ENCODE data around the gene ODAD4.

- TF ChIP-seq ZBTB7A (IDR thresholded peaks at IDR 0.05; ENCODE audit: low read depth) (no peak), TEAD4 (IDR thresholded peaks at IDR 0.05) (no peak)
- TF ChIP-seq, protein P1, sequence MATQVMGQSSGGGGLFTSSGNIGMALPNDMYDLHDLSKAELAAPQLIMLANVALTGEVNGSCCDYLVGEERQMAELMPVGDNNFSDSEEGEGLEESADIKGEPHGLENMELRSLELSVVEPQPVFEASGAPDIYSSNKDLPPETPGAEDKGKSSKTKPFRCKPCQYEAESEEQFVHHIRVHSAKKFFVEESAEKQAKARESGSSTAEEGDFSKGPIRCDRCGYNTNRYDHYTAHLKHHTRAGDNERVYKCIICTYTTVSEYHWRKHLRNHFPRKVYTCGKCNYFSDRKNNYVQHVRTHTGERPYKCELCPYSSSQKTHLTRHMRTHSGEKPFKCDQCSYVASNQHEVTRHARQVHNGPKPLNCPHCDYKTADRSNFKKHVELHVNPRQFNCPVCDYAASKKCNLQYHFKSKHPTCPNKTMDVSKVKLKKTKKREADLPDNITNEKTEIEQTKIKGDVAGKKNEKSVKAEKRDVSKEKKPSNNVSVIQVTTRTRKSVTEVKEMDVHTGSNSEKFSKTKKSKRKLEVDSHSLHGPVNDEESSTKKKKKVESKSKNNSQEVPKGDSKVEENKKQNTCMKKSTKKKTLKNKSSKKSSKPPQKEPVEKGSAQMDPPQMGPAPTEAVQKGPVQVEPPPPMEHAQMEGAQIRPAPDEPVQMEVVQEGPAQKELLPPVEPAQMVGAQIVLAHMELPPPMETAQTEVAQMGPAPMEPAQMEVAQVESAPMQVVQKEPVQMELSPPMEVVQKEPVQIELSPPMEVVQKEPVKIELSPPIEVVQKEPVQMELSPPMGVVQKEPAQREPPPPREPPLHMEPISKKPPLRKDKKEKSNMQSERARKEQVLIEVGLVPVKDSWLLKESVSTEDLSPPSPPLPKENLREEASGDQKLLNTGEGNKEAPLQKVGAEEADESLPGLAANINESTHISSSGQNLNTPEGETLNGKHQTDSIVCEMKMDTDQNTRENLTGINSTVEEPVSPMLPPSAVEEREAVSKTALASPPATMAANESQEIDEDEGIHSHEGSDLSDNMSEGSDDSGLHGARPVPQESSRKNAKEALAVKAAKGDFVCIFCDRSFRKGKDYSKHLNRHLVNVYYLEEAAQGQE (IDR thresholded peaks at IDR 0.05; ENCODE audit: low read depth): no peak
These were observed 13.2 kb upstream of the ODAD4 start for GRCh38 chr17:41917192-41917591.
